DND-41 (cell line): Measurements from ENCODE around the gene CYTIP.

Source experiments
- CTCF ChIP-seq: IDR thresholded peaks from 2 replicates; pipeline ENCODE4 v1.5.1; 2012; ENCODE audit warnings: borderline replicate concordance, low read length, moderate library complexity, mild to moderate bottlenecking; ENCODE audit not compliant: poor library complexity, severe bottlenecking; ENCODE audit errors: extremely low read depth
- EZH2 ChIP-seq: IDR thresholded peaks from 3 replicates; pipeline ENCODE4 v1.6.1; 2012; ENCODE audit warnings: borderline replicate concordance, low read depth, mild to moderate bottlenecking, moderate library complexity, low read length, inconsistent platforms; ENCODE audit not compliant: severe bottlenecking

- TF ChIP-seq CTCF (no peak), EZH2 (no peak)
Measured at GRCh38 chr2:157439824-157440186, 4.1 kb downstream of the CYTIP start.
